Glutamatergic neuron (in vitro differentiated cells): ENCODE results near the gene MLLT1. TPM values are rescaled to one million over a fixed set of nuclear protein-coding genes. Genes with fewer than 3 reads are reported as not detected.

Source experiments
- DNase-seq: peaks from one replicate; pipeline ENCODE4 v3.0.0; 2022
- H3K27ac Mint-ChIP-seq: one replicate; pipeline ENCODE4 v1.8.0; 2020; ENCODE audit warnings: mild to moderate bottlenecking, mixed read lengths, inconsistent platforms; ENCODE audit not compliant: unreplicated experiment
- H3K27me3 Mint-ChIP-seq: one replicate; pipeline ENCODE4 v1.8.0; 2020; ENCODE audit warnings: mild to moderate bottlenecking, moderate library complexity, mixed read lengths, inconsistent platforms; ENCODE audit not compliant: unreplicated experiment
- H3K36me3 Mint-ChIP-seq: one replicate; pipeline ENCODE4 v1.8.0; 2020; ENCODE audit warnings: mild to moderate bottlenecking, mixed read lengths, inconsistent platforms; ENCODE audit not compliant: unreplicated experiment
- H3K4me1 Mint-ChIP-seq: one replicate; pipeline ENCODE4 v1.8.0; 2020; ENCODE audit warnings: mild to moderate bottlenecking, low read depth, mixed read lengths, inconsistent platforms; ENCODE audit not compliant: unreplicated experiment
- H3K4me3 Mint-ChIP-seq: one replicate; pipeline ENCODE4 v1.8.0; 2020; ENCODE audit warnings: mild to moderate bottlenecking, mixed read lengths, inconsistent platforms; ENCODE audit not compliant: unreplicated experiment
- H3K9me3 Mint-ChIP-seq: one replicate; pipeline ENCODE4 v1.8.0; 2020; ENCODE audit warnings: mild to moderate bottlenecking, moderate library complexity, mixed read lengths, inconsistent platforms; ENCODE audit not compliant: unreplicated experiment
- total RNA-seq: library from RNA; stranded (reverse); fragmentation: NEBNext Ultra II Directional; extraction: Animal tissue kit (Norgen Biotek cat#: 25700); gene quantifications from one replicate; pipeline ENCODE4 v1.2.1, GENCODE V29; 2021; ENCODE audit not compliant: unreplicated experiment
- TF ChIP-seq, protein P1 (sequence below): fragments of 200-600 bp; sonication (generic); IDR thresholded peaks from one replicate; pipeline ENCODE4 v1.5.0; 2021; ENCODE audit not compliant: partially characterized antibody, unreplicated experiment

The MLLT1 gene
- total RNA-seq, 1 donor from 2014 or later: 52.9 TPM

DNA sequence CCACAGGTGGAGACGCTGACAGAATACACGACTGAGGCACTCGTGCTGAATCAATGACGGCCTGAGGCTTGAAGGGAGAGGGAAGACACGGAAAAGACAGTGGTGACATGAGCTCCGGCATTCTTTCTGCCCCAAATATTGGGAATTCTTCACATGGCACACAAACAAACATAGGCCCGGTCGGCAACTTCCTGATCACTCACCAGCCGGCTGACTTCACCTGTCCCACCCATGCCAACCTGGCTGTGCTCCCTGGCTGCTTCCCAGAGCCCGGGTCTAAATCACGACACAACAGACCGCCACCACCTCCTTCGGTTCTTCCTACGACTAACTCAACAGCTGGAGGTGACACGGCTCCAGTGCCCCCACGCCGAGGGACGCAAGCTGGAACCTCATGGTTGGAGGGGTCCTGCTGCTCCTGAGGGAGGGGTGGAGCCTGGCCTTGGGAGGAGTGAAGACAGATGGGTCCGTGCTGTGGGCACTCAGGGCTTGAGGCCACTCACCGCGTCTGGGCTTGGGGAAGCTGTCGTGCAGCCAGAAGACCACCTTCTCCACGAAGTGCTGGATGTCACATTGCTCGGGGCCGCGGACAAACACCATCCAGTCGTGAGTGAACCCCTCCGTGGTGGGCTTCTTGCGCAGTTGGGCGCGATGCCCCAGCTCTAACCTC is 9.6 kb downstream of the MLLT1 start:
- no peak for DNase-seq
- Mint-ChIP-seq H3K9me3 (peaks cover 7% of the 10 kb centered on the region), H3K36me3 (no peaks in the 10 kb centered on the region), H3K27ac (peak overlapping the region; percentile 17), H3K4me3 (no peak overlapping the region), H3K27me3 (peaks cover 12% of the 10 kb centered on the region), H3K4me1 (peaks cover 50% of the 10 kb centered on the region)
- TF ChIP-seq, protein P1, sequence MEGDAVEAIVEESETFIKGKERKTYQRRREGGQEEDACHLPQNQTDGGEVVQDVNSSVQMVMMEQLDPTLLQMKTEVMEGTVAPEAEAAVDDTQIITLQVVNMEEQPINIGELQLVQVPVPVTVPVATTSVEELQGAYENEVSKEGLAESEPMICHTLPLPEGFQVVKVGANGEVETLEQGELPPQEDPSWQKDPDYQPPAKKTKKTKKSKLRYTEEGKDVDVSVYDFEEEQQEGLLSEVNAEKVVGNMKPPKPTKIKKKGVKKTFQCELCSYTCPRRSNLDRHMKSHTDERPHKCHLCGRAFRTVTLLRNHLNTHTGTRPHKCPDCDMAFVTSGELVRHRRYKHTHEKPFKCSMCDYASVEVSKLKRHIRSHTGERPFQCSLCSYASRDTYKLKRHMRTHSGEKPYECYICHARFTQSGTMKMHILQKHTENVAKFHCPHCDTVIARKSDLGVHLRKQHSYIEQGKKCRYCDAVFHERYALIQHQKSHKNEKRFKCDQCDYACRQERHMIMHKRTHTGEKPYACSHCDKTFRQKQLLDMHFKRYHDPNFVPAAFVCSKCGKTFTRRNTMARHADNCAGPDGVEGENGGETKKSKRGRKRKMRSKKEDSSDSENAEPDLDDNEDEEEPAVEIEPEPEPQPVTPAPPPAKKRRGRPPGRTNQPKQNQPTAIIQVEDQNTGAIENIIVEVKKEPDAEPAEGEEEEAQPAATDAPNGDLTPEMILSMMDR: no peak

- Mint-ChIP-seq H3K4me1 (peaks cover 43% of the 10 kb centered on the region), H3K4me3 (no peak overlapping the region), H3K9me3 (peaks cover 7% of the 10 kb centered on the region), H3K36me3 (no peaks in the 10 kb centered on the region), H3K27me3 (peaks cover 12% of the 10 kb centered on the region), H3K27ac (no peak overlapping the region)
- DNase-seq: no peak
- TF ChIP-seq, protein P1: no peak
Measured at GRCh38 chr19:6269101-6269886, 10.5 kb downstream of the MLLT1 start.

GRCh38 chr19:6268382-6268771 is 11.4 kb downstream of the MLLT1 start:
- peaks cover 7% of the 10 kb centered on the region for H3K9me3 Mint-ChIP-seq
- no peak overlapping the region for H3K27ac Mint-ChIP-seq
- peaks cover 40% of the 10 kb centered on the region for H3K4me1 Mint-ChIP-seq
- no peaks in the 10 kb centered on the region for H3K36me3 Mint-ChIP-seq
- DNase-seq: no peak
- peaks cover 10% of the 10 kb centered on the region for H3K27me3 Mint-ChIP-seq
- TF ChIP-seq, protein P1: no peak
- no peak overlapping the region for H3K4me3 Mint-ChIP-seq

GRCh38 chr19:6267552-6268381 is 12.0 kb downstream of the MLLT1 start:
- no peak for DNase-seq
- Mint-ChIP-seq H3K27me3 (peaks cover 10% of the 10 kb centered on the region), H3K36me3 (no peaks in the 10 kb centered on the region), H3K4me1 (peaks cover 36% of the 10 kb centered on the region), H3K27ac (no peak overlapping the region), H3K4me3 (no peak overlapping the region), H3K9me3 (peaks cover 6% of the 10 kb centered on the region)
- TF ChIP-seq, protein P1: no peak
